ENCODE measurements around the gene PADI4.

GRCh38 chr1:17342014-17342441 is 34.0 kb downstream of the PADI4 start:
- TF ChIP-seq POLR2A (IDR thresholded peaks at IDR 0.05; ENCODE audit: control extremely low read depth in 1 of 2, low read depth in 2 of 2, low read length in 2 of 2) (no peak), TAF1 (IDR thresholded peaks at IDR 0.05; ENCODE audit: low read depth, low read length) (no peak), CTCF (IDR thresholded peaks at IDR 0.05; ENCODE audit: control extremely low read depth in 1 of 3, insufficient read depth in 1 of 3, low read depth in 1 of 3, low read length in 3 of 3) (no peak), TCF12 (IDR thresholded peaks at IDR 0.05; ENCODE audit: low read depth, low read length) (no peak), SAP30 (IDR thresholded peaks at IDR 0.05; ENCODE audit: insufficient read depth, insufficient replicate concordance, low read length) (no peak), EZH2 (IDR thresholded peaks at IDR 0.05; ENCODE audit: low read depth, low read length, severe bottlenecking) (no peak), CREB1 (IDR thresholded peaks at IDR 0.05) (no peak), ATF2 (IDR thresholded peaks at IDR 0.05; ENCODE audit: low read length) (no peak), RNF2 (IDR thresholded peaks at IDR 0.05; ENCODE audit: borderline replicate concordance, low read depth, low read length, missing control alignments, poor library complexity, severe bottlenecking) (no peak)

Measured in H1 (cell line).